NCI-H1930 (cell line): ENCODE measurements around the gene LAMA1.
"Not testable (repeated sequence)": the region's sequence is repeated elsewhere in the genome, so short reads cannot be mapped to it uniquely, and the experiment has no call there.

Experiments
- DNase-seq, 2 experiments: peaks; one replicate each; lab custom pipeline; 2025; lab: John Stamatoyannopoulos, UW

LAMA1 gene, protein sequence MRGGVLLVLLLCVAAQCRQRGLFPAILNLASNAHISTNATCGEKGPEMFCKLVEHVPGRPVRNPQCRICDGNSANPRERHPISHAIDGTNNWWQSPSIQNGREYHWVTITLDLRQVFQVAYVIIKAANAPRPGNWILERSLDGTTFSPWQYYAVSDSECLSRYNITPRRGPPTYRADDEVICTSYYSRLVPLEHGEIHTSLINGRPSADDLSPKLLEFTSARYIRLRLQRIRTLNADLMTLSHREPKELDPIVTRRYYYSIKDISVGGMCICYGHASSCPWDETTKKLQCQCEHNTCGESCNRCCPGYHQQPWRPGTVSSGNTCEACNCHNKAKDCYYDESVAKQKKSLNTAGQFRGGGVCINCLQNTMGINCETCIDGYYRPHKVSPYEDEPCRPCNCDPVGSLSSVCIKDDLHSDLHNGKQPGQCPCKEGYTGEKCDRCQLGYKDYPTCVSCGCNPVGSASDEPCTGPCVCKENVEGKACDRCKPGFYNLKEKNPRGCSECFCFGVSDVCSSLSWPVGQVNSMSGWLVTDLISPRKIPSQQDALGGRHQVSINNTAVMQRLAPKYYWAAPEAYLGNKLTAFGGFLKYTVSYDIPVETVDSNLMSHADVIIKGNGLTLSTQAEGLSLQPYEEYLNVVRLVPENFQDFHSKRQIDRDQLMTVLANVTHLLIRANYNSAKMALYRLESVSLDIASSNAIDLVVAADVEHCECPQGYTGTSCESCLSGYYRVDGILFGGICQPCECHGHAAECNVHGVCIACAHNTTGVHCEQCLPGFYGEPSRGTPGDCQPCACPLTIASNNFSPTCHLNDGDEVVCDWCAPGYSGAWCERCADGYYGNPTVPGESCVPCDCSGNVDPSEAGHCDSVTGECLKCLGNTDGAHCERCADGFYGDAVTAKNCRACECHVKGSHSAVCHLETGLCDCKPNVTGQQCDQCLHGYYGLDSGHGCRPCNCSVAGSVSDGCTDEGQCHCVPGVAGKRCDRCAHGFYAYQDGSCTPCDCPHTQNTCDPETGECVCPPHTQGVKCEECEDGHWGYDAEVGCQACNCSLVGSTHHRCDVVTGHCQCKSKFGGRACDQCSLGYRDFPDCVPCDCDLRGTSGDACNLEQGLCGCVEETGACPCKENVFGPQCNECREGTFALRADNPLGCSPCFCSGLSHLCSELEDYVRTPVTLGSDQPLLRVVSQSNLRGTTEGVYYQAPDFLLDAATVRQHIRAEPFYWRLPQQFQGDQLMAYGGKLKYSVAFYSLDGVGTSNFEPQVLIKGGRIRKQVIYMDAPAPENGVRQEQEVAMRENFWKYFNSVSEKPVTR (N-terminal part only)

DNA sequence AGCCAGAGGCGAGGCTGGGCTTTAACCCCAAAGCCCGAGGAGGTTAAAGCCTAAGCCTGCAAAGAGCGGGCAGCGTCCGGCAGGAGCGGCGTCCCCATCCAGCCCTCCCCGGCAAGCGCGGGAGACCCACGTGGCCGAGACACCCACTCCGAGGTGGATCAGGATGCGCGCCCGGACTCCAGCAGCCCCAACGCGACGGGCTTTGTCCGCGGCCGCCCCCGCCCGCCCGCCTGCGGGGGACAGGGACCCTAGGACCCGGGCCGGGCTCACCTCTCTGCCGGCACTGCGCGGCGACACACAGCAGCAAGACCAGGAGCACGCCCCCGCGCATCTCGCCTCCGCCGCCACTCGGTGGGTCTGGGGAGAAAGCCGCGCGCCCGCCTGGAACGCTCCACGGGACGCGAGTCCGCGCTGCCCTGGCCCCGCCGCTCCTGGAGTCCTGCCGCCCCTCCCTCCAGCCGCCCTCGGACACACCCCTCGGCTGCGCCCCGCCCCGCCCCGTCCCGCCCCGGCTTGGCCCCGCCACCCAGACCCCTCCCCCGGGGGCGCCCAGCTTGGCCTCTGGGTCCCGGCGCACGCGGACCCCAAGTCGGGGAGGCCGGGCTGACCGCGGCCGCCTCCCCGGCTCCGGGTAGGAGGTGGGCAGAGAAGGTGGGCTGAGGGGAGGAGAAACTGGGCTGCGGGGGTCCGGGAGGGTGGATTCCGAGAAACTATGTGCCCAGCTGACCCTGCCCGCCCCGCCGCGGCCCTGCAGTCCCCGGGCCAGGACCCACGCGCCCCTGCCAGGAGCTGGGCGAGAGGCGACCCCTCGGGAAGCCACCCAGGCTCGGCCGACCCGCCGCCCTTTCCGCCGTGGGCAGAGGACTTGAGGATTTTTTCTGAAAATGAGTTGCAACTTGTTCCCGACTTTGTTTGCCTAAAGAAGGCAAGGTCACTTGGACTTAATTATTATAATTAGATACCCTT is at the start of gene LAMA1:
Gene LAMA1 (minus strand): TSS at position 408 of the 966 bp plus-strand sequence. CDS start 77 bp downstream, at position 331.
- peak in 1 of 2 experiments; percentile 42 for DNase-seq

DNA sequence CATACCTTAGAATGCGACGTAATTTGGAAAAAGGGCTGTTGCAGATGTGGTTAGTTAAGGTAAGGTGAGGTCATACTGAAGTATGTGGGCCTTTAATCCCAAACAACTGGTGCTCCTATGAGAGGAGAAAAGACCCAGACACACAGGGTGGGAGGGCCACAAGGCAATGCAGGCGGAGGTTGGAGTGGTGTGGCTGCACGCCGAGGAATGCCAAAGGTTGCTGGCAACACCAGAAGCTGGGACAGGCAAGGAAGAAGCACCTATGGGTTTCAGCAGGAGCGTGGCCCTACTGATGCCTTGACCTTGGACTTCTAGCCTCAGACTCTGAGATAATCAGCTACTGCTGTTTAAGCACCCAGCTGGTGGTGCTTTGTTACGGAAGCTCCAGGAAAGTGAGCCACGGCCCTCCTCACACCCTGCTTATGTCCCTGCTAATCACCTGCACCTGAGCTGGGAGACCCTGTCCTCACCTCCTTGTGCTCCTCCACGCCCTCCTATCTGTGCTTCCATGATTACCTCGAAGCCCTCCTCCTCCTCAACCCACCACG is 48.3 kb upstream of the LAMA1 start:
- DNase-seq = no peak

DNA sequence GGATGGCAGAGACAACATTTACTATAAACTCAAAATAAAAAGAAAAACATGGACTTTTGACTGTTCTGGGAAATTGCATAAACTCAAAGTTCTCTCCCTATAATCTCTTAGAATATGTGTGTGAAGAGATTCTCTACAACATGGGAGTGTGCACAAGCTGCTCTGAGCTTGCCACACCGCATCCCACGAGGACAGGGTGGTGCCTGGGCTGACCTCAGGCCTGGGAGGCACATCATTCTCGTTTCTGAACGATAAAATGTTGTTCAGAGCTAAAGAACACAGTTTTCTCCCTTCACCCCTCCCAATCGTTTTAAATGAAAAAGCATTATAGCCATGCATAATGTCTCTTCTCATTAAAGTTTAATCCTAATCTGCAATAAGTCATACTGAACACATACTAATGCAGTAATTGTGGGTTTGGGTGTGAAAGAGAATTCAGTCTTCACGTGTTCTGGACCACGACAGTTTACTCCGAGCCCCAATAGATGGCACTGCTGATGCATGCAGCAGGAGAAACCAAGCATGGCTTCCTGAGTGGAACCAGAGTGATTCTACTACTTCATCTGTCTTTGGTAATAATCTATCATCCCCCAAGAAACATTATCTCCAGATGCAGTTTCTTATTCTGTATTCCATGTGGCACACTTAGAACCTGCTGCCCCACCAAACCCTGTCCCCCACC is 46.9 kb upstream of the LAMA1 start:
- peak in 1 of 2 experiments; percentile 0 for DNase-seq

DNA sequence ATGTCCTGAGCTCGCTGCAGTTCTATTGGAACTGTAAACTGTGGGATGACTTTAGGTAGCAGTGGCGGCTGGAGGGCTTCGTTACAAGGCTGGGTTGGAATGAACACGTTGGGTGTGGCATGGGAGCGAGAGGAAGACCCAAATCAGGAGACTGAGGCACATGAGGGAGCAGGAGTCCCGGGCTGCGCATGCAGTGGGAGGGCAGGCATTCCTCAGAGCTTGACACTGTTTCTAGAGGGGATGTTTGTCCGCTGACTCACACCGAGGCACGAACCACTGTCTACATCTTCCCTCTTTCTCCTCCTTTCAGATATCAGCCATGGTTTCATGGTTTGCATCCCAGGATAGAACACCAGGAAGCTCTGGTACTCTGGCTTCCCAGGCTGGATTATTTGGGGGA is 40.6 kb upstream of the LAMA1 start:
- DNase-seq = no peak

DNA sequence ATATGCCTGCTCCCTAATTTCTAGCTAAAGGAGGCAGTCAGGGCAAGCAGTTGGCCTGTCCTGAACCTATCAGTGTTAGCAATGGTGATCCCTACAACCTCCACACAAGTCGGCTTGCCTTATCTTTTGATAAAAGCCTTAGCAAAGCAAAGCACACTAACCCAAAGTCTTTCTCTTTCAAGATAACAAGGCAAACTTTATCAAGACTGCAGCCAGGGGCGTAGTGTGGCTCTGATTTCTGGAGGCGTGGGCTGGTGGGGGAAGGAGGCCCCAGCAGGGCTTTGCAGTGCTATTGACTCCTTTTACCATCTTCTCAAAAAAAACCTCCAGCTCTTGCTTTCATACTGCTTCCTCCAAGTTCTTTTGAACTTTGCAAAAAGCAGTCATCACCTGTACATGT is 40.2 kb upstream of the LAMA1 start:
- DNase-seq = no peak

DNA sequence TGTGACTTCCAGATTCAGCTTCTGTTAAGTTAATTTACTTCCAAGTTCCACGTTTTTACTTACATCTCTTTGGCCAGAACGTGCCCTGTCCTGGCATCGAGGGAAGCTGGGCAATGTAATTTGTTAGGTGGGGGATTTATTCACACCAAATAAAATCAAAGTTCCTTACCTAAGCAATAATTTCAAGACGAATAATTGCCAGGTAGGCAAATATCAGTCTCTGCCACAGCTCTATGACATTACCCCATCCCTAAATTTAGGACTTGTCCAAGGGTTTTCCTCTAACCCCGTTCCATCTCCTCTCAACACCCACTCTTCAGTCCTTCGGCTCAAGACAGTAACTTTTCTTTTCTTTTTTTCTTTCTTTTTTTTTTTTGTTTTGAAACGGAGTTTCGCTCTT is 38.3 kb upstream of the LAMA1 start:
- DNase-seq = no peak

DNA sequence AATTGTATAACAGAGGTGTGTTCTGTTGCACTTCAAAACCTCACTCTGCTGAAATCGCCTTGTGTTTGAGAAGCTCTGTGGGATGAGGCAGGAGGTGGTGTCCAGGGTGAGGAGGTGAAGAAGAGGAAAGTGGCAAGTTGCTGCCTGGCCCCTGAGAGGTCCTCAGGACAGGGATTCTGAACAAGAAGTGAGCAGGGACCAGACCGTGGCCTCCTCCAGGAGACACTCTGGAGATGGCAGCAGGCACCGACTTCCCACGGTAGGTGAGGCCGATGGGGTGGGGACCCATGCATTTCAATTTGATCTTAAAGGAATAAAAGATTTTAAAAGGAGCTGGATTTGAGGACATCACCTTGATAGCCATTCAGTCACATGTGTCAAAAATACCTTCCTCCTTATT is 37.5 kb upstream of the LAMA1 start:
- DNase-seq = no peak

DNA sequence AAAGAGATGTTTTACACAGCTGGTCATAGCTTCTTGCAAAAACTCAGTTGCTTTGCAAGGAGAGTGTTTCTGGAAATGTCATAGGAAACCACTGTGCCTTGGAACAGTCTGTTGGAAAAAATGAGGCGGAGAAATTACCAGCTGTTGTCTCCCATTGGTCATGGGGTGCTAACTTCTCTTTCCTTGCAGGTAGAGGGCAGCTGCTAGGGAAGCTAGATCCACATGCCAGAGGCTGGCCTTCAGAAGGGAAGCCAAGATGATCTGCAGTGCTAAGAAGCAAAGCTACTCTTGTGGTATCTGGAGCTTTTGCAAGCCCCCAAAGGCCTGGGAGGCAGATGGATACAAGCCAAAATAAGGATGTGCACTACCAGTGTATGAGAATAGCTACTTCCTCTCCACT is 34.8 kb upstream of the LAMA1 start:
- no peak for DNase-seq

DNA sequence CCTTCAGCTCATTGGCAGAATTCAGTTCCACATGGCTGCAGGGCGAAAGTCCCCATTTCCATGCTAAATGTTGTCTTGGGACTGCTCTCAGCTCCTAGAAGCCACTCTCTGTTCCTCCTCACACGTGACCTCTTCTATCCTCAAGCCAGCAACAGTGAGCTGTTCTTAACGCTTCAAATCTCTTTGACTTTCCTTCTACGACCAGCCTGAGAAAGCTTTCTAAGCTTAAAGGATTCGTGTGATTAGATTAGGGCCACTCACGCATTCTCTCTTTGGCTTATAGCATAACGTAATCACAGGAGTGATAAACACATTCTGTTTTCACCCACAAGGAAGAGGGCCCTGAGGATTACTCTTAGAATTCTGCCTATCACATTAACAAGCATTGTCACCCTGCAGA is 29.8 kb upstream of the LAMA1 start:
- DNase-seq = no peak

DNA sequence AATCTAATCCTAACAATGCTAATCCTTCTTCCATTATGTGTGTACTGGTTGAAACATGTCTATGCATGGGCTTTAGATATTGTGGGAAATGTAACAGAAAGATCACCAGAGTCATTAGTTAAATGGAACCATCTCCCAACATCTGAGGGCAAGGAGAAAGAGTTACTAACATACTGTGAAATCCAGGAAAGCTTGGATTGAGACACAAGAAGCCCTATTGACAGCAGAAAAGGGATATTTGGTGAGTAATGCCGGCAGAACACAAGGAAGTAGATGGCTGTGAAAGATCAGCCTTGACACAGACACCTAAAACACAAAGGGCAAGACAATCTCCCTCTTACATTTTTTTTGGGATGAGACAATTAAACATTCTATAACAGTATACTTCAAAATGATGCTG is 28.5 kb upstream of the LAMA1 start:
- no peak for DNase-seq

DNA sequence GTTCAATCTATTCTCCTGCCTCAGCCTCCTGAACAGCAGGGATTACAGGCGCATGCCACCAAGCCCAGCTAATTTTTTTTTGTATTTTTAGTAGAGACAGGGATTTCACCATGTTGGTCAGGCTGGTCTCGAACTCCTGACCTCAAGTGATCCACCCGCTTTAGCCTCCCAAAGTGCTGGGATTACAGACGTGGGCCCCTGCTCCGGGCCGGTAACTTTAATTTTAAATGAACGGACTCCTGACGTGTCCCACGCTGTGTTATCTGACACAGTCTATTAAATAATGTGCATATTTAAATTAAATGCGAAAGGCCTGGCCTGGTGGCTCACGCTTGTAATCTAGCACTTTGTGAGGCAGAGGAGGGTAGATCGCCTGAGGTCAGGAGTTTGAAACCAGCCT is 27.3 kb upstream of the LAMA1 start:
- not testable (repeated sequence) for DNase-seq

DNA sequence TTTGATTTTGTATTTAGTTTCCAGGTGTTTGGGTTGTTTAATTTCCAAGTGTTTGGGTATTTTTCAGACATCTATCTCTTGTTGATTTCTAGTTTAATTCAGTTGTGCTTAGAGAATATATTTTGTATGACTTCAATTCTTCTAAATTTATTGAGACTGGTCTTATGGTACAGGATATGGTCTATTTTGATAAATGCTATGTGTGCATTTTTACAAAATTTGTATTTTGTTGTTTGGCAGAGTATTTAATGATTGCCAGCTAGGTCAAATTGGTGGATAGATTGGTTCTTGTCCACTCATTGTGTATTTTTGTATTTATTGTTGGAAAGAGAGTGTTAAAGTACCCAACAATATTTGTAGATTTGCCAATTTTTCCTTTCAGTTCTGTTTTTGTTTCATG is 23.7 kb upstream of the LAMA1 start:
- no peak for DNase-seq

DNA sequence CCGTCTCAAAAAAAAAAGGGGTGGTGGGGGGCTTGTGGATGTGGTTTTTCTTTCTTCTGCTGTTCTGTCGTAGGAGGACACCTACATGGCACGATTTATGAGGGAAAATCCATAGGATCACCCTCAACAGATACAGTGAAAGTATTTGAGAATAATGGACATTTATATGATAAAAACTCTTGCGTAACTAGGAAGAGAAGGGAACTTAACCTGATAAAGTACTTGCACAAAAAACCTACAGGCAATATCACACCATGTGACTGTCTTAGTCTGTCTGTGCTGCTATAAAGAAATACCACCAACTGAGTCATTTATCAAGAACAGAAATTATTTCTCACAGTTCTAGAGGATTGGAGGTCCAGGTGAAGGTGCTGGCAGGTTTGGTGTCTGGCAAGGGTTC is 21.8 kb upstream of the LAMA1 start:
- no peak for DNase-seq

DNA sequence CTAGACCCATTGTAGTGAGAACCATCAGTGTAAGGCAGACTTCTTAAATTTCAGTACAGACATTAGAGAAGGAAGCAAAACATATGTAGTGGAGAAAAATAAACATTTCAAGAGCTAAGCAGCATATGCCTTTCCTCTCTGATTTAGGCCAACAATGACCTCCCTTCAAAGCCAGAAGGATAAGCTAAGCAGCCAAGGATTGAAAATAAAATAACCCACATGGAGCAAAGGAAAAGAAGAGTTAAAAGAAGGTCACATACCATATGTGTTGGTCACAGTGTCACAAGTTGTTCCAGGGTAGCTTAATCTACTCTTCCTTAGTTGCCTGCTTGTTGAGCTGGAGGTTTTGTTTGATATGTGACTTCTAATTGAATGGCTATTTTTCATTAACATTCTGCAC is 15.6 kb upstream of the LAMA1 start:
- no peak for DNase-seq

DNA sequence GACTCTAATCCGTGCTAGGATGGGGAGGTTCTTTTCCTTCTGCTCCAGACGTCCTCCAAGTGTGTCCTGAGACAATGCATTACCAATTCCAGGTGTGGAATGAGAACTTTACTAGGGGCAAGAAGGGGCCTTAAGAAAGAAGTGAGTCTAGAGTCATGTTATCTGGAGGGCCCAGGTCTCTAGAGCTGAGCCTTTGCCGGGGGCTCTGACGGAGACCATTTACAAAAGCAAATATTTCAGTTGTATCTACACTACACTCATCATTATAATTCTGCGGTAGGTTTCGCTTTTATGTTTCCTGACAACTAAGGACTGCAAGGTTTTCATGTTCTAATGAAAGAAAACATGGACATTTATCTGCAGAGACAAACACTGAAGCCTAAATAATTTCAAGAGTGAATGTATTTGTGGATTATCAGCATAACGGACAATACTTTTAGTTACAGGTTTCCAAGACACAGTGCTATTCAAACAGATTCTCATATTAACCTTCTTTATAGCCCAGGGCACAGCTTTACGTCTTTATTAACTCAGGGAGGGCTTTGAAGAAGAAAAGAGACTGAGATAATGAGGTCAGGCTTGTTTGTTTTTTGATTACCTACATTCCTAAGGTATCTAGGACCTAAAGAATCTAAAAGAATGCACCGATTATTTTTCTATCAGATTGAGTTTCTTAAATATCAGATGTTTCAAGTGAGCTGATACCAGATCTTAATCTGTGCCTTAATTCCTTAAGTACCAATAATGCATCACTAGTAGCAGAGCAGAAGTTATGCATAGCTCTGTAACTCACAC is 15.0 kb upstream of the LAMA1 start:
- no peak for DNase-seq

DNA sequence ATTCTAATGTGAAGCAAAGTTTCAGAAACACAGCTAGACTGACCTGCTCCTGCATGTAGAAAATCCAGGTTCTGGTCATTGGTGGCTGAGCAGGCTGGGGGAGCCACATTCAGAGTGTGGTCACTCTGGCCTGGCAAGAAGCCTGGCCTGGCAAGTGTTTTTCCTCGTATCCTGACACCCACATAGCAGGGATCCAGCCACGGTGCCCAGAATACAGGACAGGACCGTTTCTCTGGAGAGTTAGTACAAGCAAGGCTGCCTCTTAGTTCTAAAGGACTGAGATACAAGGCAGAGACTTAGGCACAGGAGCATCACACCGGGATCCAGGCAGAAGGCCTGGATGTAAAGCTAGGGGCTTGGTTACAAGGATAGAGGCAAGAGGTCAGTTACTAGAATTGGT is 4.8 kb upstream of the LAMA1 start:
- no peak for DNase-seq

DNA sequence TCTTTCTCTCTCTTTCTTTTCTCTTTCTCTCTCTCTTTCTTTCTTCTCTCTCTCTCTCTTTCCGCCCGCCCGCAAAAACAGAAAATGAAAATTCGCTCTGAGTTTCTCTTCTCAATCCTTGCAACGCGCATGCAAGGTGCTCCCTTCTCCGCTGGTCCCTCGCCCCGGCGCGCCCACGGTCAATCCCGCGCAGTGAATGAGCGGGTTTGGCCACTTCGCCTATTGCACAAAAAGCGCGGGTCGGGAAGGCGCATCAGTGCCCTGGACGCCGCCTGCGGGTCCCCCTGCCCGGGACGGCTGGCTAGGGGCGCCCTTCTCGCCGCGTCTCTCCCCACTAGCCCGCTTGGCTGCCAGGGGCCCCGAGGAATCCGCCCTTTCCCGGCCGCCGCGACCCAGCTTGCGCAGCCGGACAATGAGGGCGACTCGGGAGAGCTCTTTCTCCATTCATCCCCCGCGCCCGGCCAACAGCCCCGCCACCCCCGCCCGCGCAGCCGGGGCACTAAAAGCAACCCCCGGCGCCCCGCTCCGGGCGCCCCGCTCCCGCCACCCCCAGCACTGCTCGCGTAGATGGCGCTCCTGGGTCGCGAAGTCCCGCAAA is 706 bp downstream of the LAMA1 start:
- DNase-seq = no peak

DNA sequence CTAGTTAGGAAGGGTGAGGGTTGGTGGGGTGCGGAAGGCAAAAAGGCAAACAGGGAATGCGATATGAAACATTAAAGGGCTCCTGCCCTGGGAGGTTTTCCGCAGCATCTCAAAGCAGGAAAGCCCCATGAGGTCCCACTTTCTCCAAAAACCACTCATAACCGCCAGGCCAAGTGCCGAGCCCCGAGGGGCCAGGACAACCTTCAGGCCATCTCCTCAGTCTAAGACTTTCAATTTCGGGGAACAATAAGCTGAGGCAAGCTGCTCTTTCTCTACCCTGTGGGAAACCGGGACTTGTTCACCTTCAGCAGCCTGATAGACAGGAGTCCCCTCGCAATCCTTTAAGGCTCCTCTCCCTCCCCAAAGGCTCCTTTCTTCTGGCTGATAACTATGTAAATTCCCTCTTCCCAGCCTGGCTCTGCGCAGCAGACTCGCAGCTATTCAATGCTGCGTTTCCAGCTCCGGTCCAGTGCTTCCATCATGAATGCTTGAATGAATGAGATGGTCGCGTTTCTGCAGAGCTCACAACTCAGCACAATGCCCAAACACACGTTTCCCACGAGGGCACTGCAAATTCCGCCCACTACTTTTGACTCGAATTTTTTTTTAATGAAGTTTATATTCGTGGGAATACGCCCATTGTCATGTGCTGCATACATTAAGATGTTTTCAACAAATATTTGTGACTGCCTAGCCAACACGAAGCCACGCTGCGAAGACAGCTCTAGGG is 1.4 kb downstream of the LAMA1 start:
- DNase-seq = no peak
